GM19452 (cell line): ENCODE measurements around the gene CCDC170.

Experiments
- ATAC-seq: cut with Tn5 transposase; IDR thresholded peaks from one replicate; pipeline ENCODE4 v1.9.1; 2021; ENCODE audit not compliant: unreplicated experiment

The CCDC170 gene

DNA sequence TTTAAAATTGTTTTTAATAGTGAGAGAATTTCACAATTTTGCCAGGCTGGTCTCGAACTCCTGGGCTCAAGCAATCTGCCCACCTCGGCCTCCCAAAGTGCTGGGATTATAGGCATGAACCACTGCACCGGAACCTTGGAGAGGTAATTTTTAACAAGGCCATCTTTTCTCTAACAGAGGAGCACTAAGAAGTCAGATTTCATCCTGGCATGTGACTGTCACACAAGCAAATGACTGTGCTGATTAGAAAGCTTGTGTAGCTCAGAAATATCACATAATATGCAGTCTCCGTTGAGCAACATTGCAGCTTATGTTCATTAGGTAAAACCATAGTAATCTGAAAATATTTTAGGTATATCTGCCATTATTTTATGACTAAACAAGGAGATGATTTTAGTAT lies 156.0 kb downstream of the CCDC170 start:
- ATAC-seq, result no peak

DNA sequence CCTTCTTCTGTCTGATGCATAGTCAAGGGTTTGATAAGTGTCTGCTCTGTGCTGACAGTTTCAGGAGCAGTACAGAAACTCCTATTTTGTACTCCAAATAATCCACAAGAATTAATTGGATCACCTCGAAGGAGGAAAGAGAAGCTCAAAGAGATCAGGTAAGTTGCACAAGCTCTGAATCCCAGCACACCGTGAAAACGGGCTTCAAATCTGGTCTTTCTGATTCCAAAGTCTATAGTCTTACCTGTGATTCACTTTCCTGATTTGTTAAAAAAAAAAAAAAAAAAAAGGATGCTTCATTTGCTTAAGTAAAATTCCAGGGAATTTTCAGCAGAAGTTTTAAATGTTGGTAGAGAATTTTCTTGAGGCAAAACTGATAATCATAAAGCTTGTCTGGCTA lies 157.8 kb downstream of the CCDC170 start:
- ATAC-seq, result no peak

DNA sequence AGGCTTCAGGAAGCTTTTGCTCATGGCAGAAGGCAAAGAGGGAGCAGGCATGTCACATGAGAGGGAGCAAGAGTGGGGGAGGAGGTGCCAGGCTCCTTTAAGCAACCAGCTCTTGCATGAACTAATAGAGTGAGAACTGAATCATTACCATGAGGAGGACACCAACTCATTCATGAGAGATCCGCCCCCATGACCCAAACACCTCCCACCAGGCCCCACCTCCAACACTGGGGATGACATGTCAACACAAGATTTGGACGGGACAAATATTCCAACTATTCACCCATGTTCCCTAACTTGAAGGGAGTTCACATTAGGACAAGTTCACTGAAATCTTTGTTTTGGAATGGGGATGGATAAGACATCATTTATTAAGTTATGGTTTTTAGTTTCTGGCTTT lies 158.5 kb downstream of the CCDC170 start:
- ATAC-seq, result no peak

DNA sequence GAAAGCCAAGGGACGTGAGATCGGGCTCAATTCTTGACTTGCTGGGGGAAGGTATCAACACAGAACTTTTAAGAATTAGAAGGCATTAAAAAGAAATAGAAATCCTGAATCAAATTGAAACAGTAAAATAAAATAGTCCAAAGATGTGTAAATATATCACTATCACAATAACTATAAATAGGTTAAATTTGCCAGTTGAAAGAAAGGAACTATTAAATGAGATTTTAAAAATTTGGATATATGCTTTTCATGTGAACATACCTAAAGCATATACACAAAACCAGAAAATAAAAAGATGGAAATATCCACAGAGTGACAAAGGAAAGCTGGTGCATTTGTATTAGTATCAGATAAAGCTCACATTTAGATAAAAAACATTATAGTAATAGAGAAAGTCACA lies 161.3 kb downstream of the CCDC170 start:
- ATAC-seq, result no peak

DNA sequence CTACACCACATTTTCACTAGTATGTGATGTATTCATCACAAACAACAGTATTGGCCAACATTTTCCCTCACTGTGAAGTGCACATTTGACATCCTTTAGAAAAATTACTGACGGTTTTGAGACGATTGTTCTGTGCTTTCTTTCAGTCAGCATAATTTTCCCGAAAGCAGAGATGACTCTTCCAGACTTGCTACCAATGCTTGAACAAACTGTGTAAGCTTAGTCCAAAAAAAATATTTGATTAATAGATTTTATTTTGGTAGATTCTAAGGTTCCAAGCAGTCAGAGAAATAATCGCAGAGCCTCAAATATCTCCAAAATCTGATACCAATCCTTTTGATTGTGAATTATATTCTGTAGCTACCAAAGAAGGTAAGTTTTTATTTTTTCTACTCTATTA lies 162.6 kb downstream of the CCDC170 start:
- ATAC-seq, result no peak

DNA sequence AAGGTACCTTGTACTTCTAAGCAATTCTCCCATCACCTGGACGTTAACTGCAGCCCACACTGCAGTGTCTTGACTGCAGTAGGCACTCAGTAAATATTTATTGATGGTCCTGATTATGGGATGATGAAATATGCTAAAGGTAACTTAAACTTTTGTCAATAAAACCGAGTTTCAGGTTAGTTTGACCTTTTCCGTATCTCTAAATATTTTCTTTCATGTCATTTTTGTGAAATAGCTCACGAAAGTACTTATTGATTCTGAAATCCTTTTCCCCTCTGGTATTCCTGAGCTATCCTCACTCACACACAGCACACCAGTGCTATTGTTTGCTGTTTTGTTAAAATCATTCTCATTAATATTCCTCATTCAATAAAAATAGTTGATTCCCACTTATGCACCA lies 164.3 kb downstream of the CCDC170 start:
- no peak for ATAC-seq

DNA sequence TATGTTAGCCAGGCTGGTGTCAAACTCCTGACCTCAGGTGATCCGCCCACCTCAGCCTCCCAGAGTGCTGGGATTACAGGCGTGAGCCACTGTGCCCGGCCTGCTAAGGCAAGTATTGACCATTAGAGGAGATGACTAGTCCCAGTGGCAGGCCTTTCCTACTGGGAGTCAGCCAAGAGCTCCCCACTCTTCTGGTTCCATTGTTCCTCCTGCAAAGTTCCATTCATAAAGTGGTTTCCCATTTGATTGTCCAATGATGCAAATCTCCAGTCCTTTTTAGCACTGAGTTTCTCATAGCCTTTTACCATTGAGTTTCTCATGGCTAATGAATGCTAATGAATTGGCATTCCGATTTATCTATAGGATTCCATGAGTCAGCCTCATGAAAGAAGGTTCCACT lies 165.4 kb downstream of the CCDC170 start:
- no peak for ATAC-seq

DNA sequence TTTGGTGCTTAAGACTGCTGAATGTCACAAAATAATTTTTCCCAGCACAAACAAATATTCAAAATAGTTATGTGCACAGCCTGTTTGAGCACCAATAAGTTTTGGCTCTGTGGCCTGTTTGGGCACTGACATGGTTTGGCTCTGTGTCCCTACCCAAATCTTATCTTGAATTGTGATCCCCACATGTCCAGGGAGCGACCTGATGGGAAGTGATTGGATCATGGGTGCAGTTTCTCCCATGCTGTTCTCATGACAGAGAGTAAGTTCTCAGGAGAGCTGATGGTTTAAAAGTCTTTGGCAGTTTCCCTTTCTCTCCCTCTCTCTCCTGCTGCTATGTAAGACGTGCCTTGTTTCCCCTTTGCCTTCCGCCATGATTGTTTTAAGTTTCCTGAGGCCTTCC lies 167.7 kb downstream of the CCDC170 start:
- ATAC-seq, result no peak

DNA sequence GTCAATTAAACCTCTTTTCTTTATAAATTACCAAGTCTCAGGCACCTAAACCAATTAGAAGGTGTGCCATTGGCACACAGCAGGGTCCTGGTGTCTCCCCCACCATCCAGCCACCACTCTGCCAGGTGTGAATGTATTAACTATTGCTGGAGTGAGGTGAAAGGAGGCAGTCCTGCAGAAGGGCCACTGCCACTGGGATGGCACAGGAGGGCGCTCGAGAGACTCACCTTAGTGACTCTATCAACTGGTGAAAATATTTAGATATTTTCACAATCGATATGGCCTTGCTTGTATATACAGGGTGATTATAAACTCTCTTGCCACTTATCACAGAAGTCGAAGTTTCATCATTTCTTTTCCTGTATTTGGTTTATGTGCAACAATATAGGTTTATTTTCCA lies 168.1 kb downstream of the CCDC170 start:
- no peak for ATAC-seq

DNA sequence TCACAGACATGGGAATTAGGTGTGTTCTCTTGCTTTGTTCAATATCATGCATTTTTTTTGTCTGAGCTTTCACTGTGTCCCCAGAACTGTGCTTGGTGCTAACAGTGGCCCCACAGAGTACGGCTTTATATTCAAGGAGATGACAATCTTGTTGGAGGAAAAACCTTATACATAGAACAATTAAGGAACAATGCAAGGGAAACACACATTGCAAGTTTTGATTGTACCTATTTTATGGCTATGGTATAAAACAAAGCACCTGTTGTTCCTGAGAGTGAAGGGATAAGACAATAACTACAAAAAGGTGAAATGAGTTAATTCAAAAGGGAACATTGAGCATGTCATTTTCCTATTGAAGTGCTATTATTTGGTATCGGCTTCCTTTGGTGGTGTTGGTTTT lies 169.7 kb downstream of the CCDC170 start:
- no peak for ATAC-seq

DNA sequence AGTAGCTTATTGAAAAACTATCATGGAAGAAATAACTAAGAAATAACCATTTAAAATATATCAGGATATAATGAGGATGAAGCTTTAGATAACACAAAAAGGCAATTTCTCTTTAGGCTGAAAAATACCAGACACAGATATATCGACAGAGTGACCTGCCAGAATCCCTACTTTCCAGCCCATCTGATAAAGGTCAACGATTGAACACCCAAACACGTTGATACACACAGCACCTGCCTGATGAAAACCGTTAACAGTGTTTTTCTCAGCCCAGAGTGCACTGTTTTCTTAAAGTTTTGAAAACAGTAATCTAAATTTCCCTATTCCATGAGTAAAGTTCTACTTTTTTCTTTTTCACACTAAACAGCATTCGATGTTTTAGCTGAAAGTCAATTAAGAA lies 170.6 kb downstream of the CCDC170 start:
- no peak for ATAC-seq

DNA sequence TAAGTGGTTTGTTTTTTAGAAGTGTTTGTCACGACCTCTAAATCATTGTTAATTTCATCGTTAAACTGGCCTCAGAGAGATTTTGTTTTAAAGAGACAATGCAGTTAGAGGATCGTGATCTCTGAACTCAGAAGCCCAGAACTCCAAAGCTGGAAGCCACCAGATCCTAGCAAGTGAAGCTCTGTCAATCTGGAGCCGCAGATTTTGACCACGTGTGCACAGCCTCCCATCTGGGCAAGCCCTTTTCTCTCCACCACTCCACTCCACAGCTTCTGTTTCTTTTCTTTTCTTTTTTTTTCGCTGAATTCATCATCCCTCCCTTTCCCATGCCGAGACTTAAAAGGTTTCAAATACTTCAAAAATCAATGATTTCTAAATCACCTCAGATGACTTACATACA lies 171.5 kb downstream of the CCDC170 start:
- no peak for ATAC-seq

DNA sequence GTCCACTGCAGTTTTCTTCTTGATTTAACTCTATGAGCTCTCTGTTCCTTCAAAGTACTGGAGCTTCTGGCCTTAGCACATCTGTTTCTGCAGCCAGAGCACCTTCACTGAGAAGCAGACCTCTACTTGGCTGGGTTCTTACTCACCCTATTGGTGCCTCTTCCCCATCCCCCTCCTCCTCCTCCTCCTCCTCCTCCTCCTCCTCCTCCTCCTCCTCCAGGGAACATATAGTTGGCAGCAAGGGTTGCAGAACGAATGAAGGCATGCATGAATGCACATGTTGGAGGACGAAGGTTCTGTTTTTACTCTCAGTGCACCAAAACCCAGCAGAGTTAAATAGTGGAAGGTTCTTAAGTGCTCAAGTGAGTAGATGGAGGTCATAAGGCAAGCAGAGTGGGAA lies 172.7 kb downstream of the CCDC170 start:
- no peak for ATAC-seq

DNA sequence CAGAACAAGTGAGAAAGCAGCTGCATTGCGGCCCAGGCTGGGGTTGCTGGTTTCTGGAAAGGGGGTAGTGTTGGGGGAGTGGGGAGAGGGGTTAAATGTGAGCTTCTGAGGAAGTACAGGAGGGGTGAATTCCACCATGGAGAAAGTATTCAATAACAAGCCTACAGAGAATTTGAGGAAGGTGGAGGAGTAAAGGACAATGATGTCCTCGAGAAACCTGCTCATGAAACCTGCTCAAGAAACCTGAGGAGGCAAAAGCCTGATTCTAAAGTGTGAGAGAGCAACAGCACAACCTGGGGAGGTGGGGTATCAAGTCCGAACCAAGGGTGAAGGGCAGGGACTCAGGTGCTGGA lies 175.4 kb downstream of the CCDC170 start:
- no peak for ATAC-seq

DNA sequence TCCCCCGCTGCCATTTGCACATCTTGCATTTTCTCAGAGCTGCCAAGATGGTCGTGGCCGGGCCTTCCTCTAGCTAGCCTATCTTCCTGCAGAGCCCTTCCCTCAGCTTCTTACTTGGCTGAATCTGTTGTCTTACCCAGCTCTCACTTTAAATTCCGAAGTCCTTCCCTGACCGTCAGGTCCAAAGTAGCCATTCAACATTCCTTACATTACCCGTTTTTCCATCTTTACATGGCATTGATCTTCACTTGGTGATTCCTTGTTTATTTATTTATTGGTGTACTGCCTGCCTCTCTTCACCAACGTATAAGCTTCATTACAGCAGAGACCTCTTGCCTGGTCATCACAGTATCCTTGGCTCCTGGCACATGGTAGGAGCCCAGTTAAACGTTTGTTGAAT lies 176.3 kb downstream of the CCDC170 start:
- ATAC-seq, result no peak
